PC-9 (cell line): ENCODE measurements around the gene IGFBP4. TPM values are rescaled to one million over a fixed set of nuclear protein-coding genes. Genes with fewer than 3 reads are reported as not detected.
A peak's percentile ranks its signal among the peaks of the same experiment; 100 is the strongest.

Source experiments
- BruUV-seq: library from RNA; stranded (reverse); fragments of 400-500 nt; replicated peaks from 2 replicates; lab custom pipeline; 2021; lab: Mats Ljungman, UMichigan
- CTCF ChIA-PET: fragments of 300-600 bp; sonication (Branson Sonifier 250); formaldehyde crosslinking; loops from one replicate; lab custom pipeline; 2022; ENCODE audit warnings: antibody characterized with exemption; lab: Charles Lee
- POLR2A ChIA-PET: fragments of 300-600 bp; sonication (Branson Sonifier 250); formaldehyde crosslinking; loops from one replicate; lab custom pipeline; 2022; ENCODE audit warnings: antibody characterized with exemption; ENCODE audit not compliant: unreplicated experiment; lab: Charles Lee
- DNase-seq, 2 experiments: peaks; one replicate each; pipeline versions ENCODE4 v3.0.0 to v3.0.0-alpha.2; 2015 to 2022; ENCODE audit warnings: mixed read lengths in 1 of 2
- H2AFZ ChIP-seq: fragments of 200-600 bp; sonication (generic); 2 replicates; pipeline ENCODE4 v1.8.1; 2017; ENCODE audit warnings: antibody characterized with exemption
- H3F3A ChIP-seq: fragments of 200-600 bp; sonication (generic); 2 replicates; pipeline ENCODE4 v1.8.1; 2017; ENCODE audit warnings: antibody characterized with exemption, mild to moderate bottlenecking, low read depth; ENCODE audit not compliant: insufficient read depth
- H3K27ac ChIP-seq: fragments of 200-600 bp; sonication (generic); 2 replicates; pipeline ENCODE4 v1.6.1; 2016; ENCODE audit warnings: mixed run types
- H3K27me3 ChIP-seq: fragments of 200-600 bp; sonication (generic); 2 replicates; pipeline ENCODE4 v1.6.1; 2016; ENCODE audit warnings: low read depth, mixed run types; ENCODE audit not compliant: insufficient read depth
- H3K36me3 ChIP-seq: fragments of 200-600 bp; sonication (generic); 2 replicates; pipeline ENCODE4 v1.6.1; 2016; ENCODE audit warnings: low read depth, mixed run types
- H3K4me1 ChIP-seq: fragments of 200-600 bp; sonication (generic); replicated peaks from 2 replicates; pipeline ENCODE4 v1.6.1; 2016; ENCODE audit warnings: mixed run types; ENCODE audit not compliant: insufficient read depth
- H3K4me2 ChIP-seq: fragments of 200-600 bp; sonication (generic); 2 replicates; pipeline ENCODE4 v1.6.1; 2017; ENCODE audit warnings: mixed run types
- H3K4me3 ChIP-seq: fragments of 200-600 bp; sonication (generic); 2 replicates; pipeline ENCODE4 v1.6.1; 2016; ENCODE audit warnings: mixed run types
- H3K79me2 ChIP-seq: fragments of 200-600 bp; sonication (generic); 2 replicates; pipeline ENCODE4 v1.6.1; 2017; ENCODE audit warnings: low read depth, mixed run types
- H3K9me2 ChIP-seq: fragments of 200-600 bp; sonication (generic); 2 replicates; pipeline ENCODE4 v1.8.1; 2017; ENCODE audit warnings: mild to moderate bottlenecking; ENCODE audit not compliant: insufficient read depth
- H3K9me3 ChIP-seq: fragments of 200-600 bp; sonication (generic); 2 replicates; pipeline ENCODE4 v1.8.1; 2016; ENCODE audit warnings: low read depth; ENCODE audit not compliant: insufficient read depth
- H4K20me1 ChIP-seq: fragments of 200-600 bp; sonication (generic); 2 replicates; pipeline ENCODE4 v1.8.1; 2017; ENCODE audit not compliant: insufficient read depth
- CTCF ChIP-seq: fragments of 200-600 bp; sonication (generic); conservative IDR thresholded peaks from 2 replicates; pipeline ENCODE4 v1.6.1; 2017; ENCODE audit warnings: mixed run types, antibody characterized with exemption, mild to moderate bottlenecking, moderate library complexity
- EZH2 ChIP-seq: fragments of 200-600 bp; sonication (generic); IDR thresholded peaks from 2 replicates; pipeline ENCODE4 v1.8.0; 2017; ENCODE audit warnings: antibody characterized with exemption, low read depth
- intact Hi-C: fragments of 100-400 bp; cut with micrococcal nuclease; formaldehyde crosslinking; loops from one replicate; pipeline ENCODE4 v1.10.0; 2022; ENCODE audit not compliant: unreplicated experiment
- total RNA-seq: library from RNA; stranded (reverse); gene quantifications from 2 replicates; pipeline ENCODE4 v1.2.3, GENCODE V29; 2021

The IGFBP4 gene
- total RNA-seq, 1 experiment from 2014 or later: 138 TPM

GRCh38 chr17:40437095-40437732 lies 6.0 kb upstream of the IGFBP4 start:
- intact Hi-C loops: no loop called here
- Histone ChIP-seq H3K4me1 (peaks cover 3% of the 10 kb centered on the region; the same call in 1 of the 2 replicates), H3K9me2 (no peaks in the 10 kb centered on the region), H4K20me1 (no peaks in the 10 kb centered on the region), H2AFZ (no peak overlapping the region), H3K27ac (no peak overlapping the region), H3K27me3 (no peaks in the 10 kb centered on the region), H3K4me3 (no peak overlapping the region), H3K79me2 (no peaks in the 10 kb centered on the region), H3F3A (peaks cover 11% of the 10 kb centered on the region), H3K9me3 (no peaks in the 10 kb centered on the region), H3K36me3 (no peaks in the 10 kb centered on the region), H3K4me2 (no peak overlapping the region)
- TF ChIP-seq CTCF (no peak), EZH2 (no peak)
- ChIA-PET CTCF (interaction anchor here (0.7 kb wide), 1 partner anchor 97 kb away, joined by 3 read pairs; no protein-coding TSS in a partner anchor), POLR2A (no interaction called here)
- DNase-seq: no peak
- no TSS peak for BruUV-seq

- H4K20me1 ChIP-seq: no peaks in the 10 kb centered on the region
- no TSS peak for BruUV-seq
- no peak overlapping the region for H3K4me2 ChIP-seq
- DNase-seq: no peak
- H3K4me1 ChIP-seq: peaks cover 11% of the 10 kb centered on the region
- H3K9me3 ChIP-seq: no peaks in the 10 kb centered on the region
- H3K9me2 ChIP-seq: no peaks in the 10 kb centered on the region
- no peak overlapping the region for H3K4me3 ChIP-seq
- peaks cover 18% of the 10 kb centered on the region for H3F3A ChIP-seq
- no peaks in the 10 kb centered on the region; the same call in none of the 2 replicates for H3K79me2 ChIP-seq
- CTCF ChIA-PET: no interaction called here
- TF ChIP-seq CTCF: no peak
- no peak for TF ChIP-seq EZH2
- H3K27ac ChIP-seq: no peak overlapping the region
- POLR2A ChIA-PET: no interaction called here
- intact Hi-C loops: loop anchor here (5.0 kb wide), 2 partner anchors 52 to 77 kb away; no protein-coding TSS in a partner anchor
- no peak overlapping the region for H2AFZ ChIP-seq
- no peaks in the 10 kb centered on the region for H3K36me3 ChIP-seq
- H3K27me3 ChIP-seq: no peaks in the 10 kb centered on the region
Measured at GRCh38 chr17:40440166-40440565, 3.1 kb upstream of the IGFBP4 start.

- Histone ChIP-seq H3K27ac (no peak overlapping the region), H3K9me3 (no peaks in the 10 kb centered on the region), H3K9me2 (no peaks in the 10 kb centered on the region), H3K79me2 (no peaks in the 10 kb centered on the region; the same call in none of the 2 replicates), H2AFZ (peak overlapping the region; percentile 70), H3F3A (peaks cover 18% of the 10 kb centered on the region), H3K27me3 (no peaks in the 10 kb centered on the region), H4K20me1 (no peaks in the 10 kb centered on the region), H3K4me3 (peak overlapping the region; percentile 73; the same call in 1 of the 2 replicates), H3K36me3 (no peaks in the 10 kb centered on the region), H3K4me2 (peak overlapping the region; percentile 89), H3K4me1 (peaks cover 19% of the 10 kb centered on the region)
- ChIA-PET POLR2A (interaction anchor here (0.6 kb wide), 1 partner anchor 118 kb away, joined by 3 read pairs; no protein-coding TSS in a partner anchor), CTCF (interaction anchor here (0.5 to 0.6 kb wide), 2 partner anchors 184 to 295 kb away, joined by 3 to 13 read pairs; no protein-coding TSS in a partner anchor)
- no peak for DNase-seq
- no peak for TF ChIP-seq CTCF
- no peak for TF ChIP-seq EZH2
- BruUV-seq: no TSS peak
- intact Hi-C loops: loop anchor here (5.0 kb wide), 2 partner anchors 50 to 75 kb away; no protein-coding TSS in a partner anchor
Measured at GRCh38 chr17:40442392-40443195, 656 bp upstream of the IGFBP4 start.
